SU-DHL-6 (cell line): ENCODE results near the gene DSCAML1.

ENCODE experiments used
- H2AFZ ChIP-seq: fragments of 200-600 bp; sonication (generic); 2 replicates; pipeline ENCODE4 v1.6.1; 2014; ENCODE audit warnings: low read depth, mild to moderate bottlenecking, moderate library complexity, mixed read lengths, antibody characterized with exemption, low read length; ENCODE audit not compliant: severe bottlenecking
- H3F3A ChIP-seq: fragments of 200-600 bp; shearing (Covaris generic); 2 replicates; pipeline ENCODE4 v1.6.0; 2016; ENCODE audit warnings: antibody characterized with exemption, mild to moderate bottlenecking; ENCODE audit not compliant: insufficient read depth
- H3K27ac ChIP-seq: fragments of 200-600 bp; sonication (generic); 2 replicates; pipeline ENCODE4 v1.5.1; 2016; ENCODE audit warnings: low read depth, mild to moderate bottlenecking, low read length, moderate library complexity, mixed read lengths
- H3K27me3 ChIP-seq: fragments of 200-600 bp; sonication (generic), shearing (Covaris generic); 2 replicates; pipeline ENCODE4 v1.6.0; 2014; ENCODE audit warnings: mild to moderate bottlenecking, low read length
- H3K36me3 ChIP-seq: fragments of 200-600 bp; sonication (generic); 2 replicates; pipeline ENCODE4 v1.6.1; 2014; ENCODE audit warnings: mild to moderate bottlenecking, low read length, mixed read lengths
- H3K4me2 ChIP-seq: fragments of 300-600, 200-600 bp; shearing (Covaris generic), sonication (generic); 2 replicates; pipeline ENCODE4 v1.6.0; 2014; ENCODE audit warnings: low read length, low read depth, mild to moderate bottlenecking; ENCODE audit not compliant: poor library complexity, severe bottlenecking
- H3K4me3 ChIP-seq: fragments of 200-600 bp; sonication (generic); 2 replicates; pipeline ENCODE4 v1.5.1; 2014; ENCODE audit warnings: antibody characterized with exemption, low read length, mild to moderate bottlenecking, mixed read lengths; ENCODE audit not compliant: insufficient read depth, poor library complexity, severe bottlenecking
- H3K79me2 ChIP-seq: fragments of 200-600 bp; sonication (generic); 2 replicates; pipeline ENCODE4 v1.6.1; 2014; ENCODE audit warnings: mild to moderate bottlenecking, low read length, moderate library complexity; ENCODE audit not compliant: insufficient read depth
- H3K9ac ChIP-seq: fragments of 200-600 bp; sonication (generic); 2 replicates; pipeline ENCODE4 v1.7.0; 2014; ENCODE audit warnings: mild to moderate bottlenecking, low read length
- H3K9me2 ChIP-seq: fragments of 200-600 bp; sonication (generic); replicated peaks from 2 replicates; pipeline ENCODE4 v1.6.1; 2014; ENCODE audit warnings: low read length; ENCODE audit not compliant: insufficient read depth
- H3K9me3 ChIP-seq: fragments of 200-600 bp; sonication (generic); 2 replicates; pipeline ENCODE4 v1.6.1; 2014; ENCODE audit warnings: low read length, mixed read lengths; ENCODE audit not compliant: insufficient read depth
- H4K20me1 ChIP-seq: fragments of 200-600 bp; sonication (generic); 2 replicates; pipeline ENCODE4 v1.6.1; 2014; ENCODE audit warnings: low read depth, mild to moderate bottlenecking, antibody characterized with exemption, low read length, moderate library complexity, mixed read lengths
- CTCF ChIP-seq: fragments of 200-600 bp; sonication (generic); IDR thresholded peaks from one replicate; pipeline ENCODE4 v1.5.1; 2017; ENCODE audit warnings: antibody characterized with exemption, mild to moderate bottlenecking, low read length, moderate library complexity; ENCODE audit not compliant: insufficient read depth, poor library complexity, severe bottlenecking
- EZH2phosphoT487 ChIP-seq: fragments of 200-600 bp; sonication (generic), shearing (Covaris generic); conservative IDR thresholded peaks from 2 replicates; pipeline ENCODE4 v1.6.1; 2018; ENCODE audit warnings: mild to moderate bottlenecking, antibody characterized with exemption, low read length, moderate library complexity, mixed read lengths

Gene DSCAML1

GRCh38 chr11:117835576-117835975 is 38.6 kb upstream of the DSCAML1 start:
- TF ChIP-seq CTCF (no peak), EZH2phosphoT487 (no peak)
- Histone ChIP-seq H3K27me3 (no peaks in the 10 kb centered on the region), H3K27ac (no peak overlapping the region)

GRCh38 chr11:117834838-117835443 is 37.9 kb upstream of the DSCAML1 start:
- no peaks in the 10 kb centered on the region for H3F3A ChIP-seq
- H4K20me1 ChIP-seq, result no peaks in the 10 kb centered on the region
- H3K9me2 ChIP-seq, result no peaks in the 10 kb centered on the region
- no peak overlapping the region for H3K27ac ChIP-seq
- H3K36me3 ChIP-seq, result no peaks in the 10 kb centered on the region
- no peaks in the 10 kb centered on the region for H3K27me3 ChIP-seq
- no peaks in the 10 kb centered on the region for H3K79me2 ChIP-seq
- H3K4me2 ChIP-seq, result no peak overlapping the region
- H3K9me3 ChIP-seq, result no peaks in the 10 kb centered on the region
- no peak overlapping the region for H3K4me3 ChIP-seq
- H3K9ac ChIP-seq, result no peak overlapping the region
- H2AFZ ChIP-seq, result no peak overlapping the region
- TF ChIP-seq EZH2phosphoT487, result no peak
- TF ChIP-seq CTCF, result no peak

More at GRCh38 chr11:117835576-117835975, 38.6 kb upstream of the DSCAML1 start:
- Histone ChIP-seq H3K36me3 (no peaks in the 10 kb centered on the region), H3F3A (no peaks in the 10 kb centered on the region), H3K9ac (no peak overlapping the region), H3K4me3 (no peak overlapping the region), H3K9me2 (no peaks in the 10 kb centered on the region), H3K4me2 (no peak overlapping the region), H2AFZ (no peak overlapping the region), H3K9me3 (no peaks in the 10 kb centered on the region), H4K20me1 (no peaks in the 10 kb centered on the region), H3K79me2 (no peaks in the 10 kb centered on the region)

GRCh38 chr11:117834068-117834810 is 37.2 kb upstream of the DSCAML1 start:
- Histone ChIP-seq H3K4me2 (no peak overlapping the region), H3K4me3 (no peak overlapping the region), H3F3A (no peaks in the 10 kb centered on the region), H3K9ac (no peak overlapping the region), H3K9me2 (no peaks in the 10 kb centered on the region), H3K27me3 (no peaks in the 10 kb centered on the region), H4K20me1 (no peaks in the 10 kb centered on the region), H3K9me3 (no peaks in the 10 kb centered on the region), H2AFZ (no peak overlapping the region), H3K79me2 (no peaks in the 10 kb centered on the region), H3K36me3 (no peaks in the 10 kb centered on the region), H3K27ac (no peak overlapping the region)
- TF ChIP-seq CTCF (no peak), EZH2phosphoT487 (no peak)
